HEK293T (cell line): ENCODE measurements around the gene ENPP1.

Experiments used
- BHLHE40 ChIP-seq: fragments of 450-650 bp; IDR thresholded peaks from 2 replicates; pipeline ENCODE4 v1.6.1; 2016; ENCODE audit warnings: mild to moderate bottlenecking, moderate library complexity, borderline replicate concordance
- FOXK2 ChIP-seq: fragments of 450-650 bp; IDR thresholded peaks from 2 replicates; pipeline ENCODE4 v1.6.1; 2016; ENCODE audit warnings: mild to moderate bottlenecking
- SP1 ChIP-seq: fragments of 450-650 bp; IDR thresholded peaks from 2 replicates; pipeline ENCODE4 v1.6.1; 2017
- TF ChIP-seq, protein P1 (sequence below): fragments of 450-650 bp; IDR thresholded peaks from 2 replicates; pipeline ENCODE4 v1.6.1; 2016

DNA sequence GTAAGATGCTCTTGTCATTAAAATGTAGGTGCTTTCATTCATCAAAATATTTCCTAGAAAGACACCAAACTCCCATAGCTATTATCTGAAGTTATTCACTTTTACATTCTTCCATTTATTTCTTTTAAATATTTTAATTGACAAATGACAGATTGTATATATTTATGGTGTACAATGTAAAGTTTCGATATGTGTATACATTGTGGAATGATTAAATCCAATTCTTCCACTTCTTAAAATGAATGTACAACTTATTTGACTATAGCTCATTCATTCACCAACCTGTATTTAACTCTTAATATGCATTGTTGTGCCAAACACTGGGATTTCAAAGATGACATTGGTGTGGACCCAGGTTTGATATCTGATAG is 102.4 kb downstream of the ENPP1 start:
- no peak for TF ChIP-seq SP1
- TF ChIP-seq FOXK2: no peak
- TF ChIP-seq, protein P1, sequence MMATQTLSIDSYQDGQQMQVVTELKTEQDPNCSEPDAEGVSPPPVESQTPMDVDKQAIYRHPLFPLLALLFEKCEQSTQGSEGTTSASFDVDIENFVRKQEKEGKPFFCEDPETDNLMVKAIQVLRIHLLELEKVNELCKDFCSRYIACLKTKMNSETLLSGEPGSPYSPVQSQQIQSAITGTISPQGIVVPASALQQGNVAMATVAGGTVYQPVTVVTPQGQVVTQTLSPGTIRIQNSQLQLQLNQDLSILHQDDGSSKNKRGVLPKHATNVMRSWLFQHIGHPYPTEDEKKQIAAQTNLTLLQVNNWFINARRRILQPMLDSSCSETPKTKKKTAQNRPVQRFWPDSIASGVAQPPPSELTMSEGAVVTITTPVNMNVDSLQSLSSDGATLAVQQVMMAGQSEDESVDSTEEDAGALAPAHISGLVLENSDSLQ: no peak
- no peak for TF ChIP-seq BHLHE40
